K562 (cell line): ENCODE measurements around the gene CHEK2. TPM values are rescaled to one million over a fixed set of nuclear protein-coding genes. Genes with fewer than 3 reads are reported as not detected.

Experiments
- ARID1B ChIP-seq: fragments of 450-650 bp; IDR thresholded peaks from 2 replicates; pipeline ENCODE4 v1.6.1; 2016; ENCODE audit warnings: antibody characterized with exemption, mild to moderate bottlenecking, inconsistent platforms
- DPF2 ChIP-seq: fragments of 450-650 bp; IDR thresholded peaks from 2 replicates; pipeline ENCODE4 v1.6.1; 2016
- FOXK2 ChIP-seq, 2 experiments: fragments of 450-650 bp; IDR thresholded peaks in 1 of 2; conservative IDR thresholded peaks in 1 of 2; 2 replicates each; pipeline ENCODE4 v1.6.1; 2016; ENCODE audit warnings: low read depth in 2 of 2, mild to moderate bottlenecking in 1 of 2
- GTF2B ChIP-seq: IDR thresholded peaks from 2 replicates; pipeline ENCODE4 v1.6.1; 2011; ENCODE audit not compliant: insufficient read length; ENCODE audit errors: extremely low read depth
- MTA2 ChIP-seq: fragments of 450-650 bp; IDR thresholded peaks from 2 replicates; pipeline ENCODE4 v1.6.1; 2016; ENCODE audit warnings: low read depth
- SP2 ChIP-seq: IDR thresholded peaks from 2 replicates; pipeline ENCODE4 v1.6.1; 2011; ENCODE audit warnings: mild to moderate bottlenecking, low read depth, low read length, moderate library complexity; ENCODE audit not compliant: poor library complexity, severe bottlenecking; ENCODE audit errors: extremely low read depth
- TAF15 ChIP-seq: fragments of 200-400 bp; formaldehyde crosslinking; IDR thresholded peaks from 2 replicates; pipeline ENCODE4 v1.6.1; 2017; ENCODE audit warnings: mild to moderate bottlenecking, low read depth, low read length, moderate library complexity
- TSC22D4 ChIP-seq: fragments of 450-650 bp; IDR thresholded peaks from 2 replicates; pipeline ENCODE4 v1.6.1; 2016; ENCODE audit warnings: missing genetic modification characterization, missing biosample characterization, control low read depth
- VEZF1 ChIP-seq: fragments of 200-800 bp; sonication (Bioruptor generic); IDR thresholded peaks from 2 replicates; pipeline ENCODE4 v1.6.1; 2017; ENCODE audit warnings: missing genetic modification characterization, missing compliant biosample characterization
- ZZZ3 ChIP-seq: fragments of 450-650 bp; IDR thresholded peaks from 2 replicates; pipeline ENCODE4 v1.6.1; 2016; ENCODE audit warnings: antibody characterized with exemption, mild to moderate bottlenecking, moderate library complexity
- polyA plus RNA-seq, 8 experiments: library from polyadenylated mRNA; depleted of rRNA in 4 of 8; stranded (reverse) in 5 of 8; unstranded in 3 of 8; fragments of >200 nt; fragmentation: Nextera tagmentation in 2 of 8; fragmentation: Illumina TruSeq in 1 of 8; extraction: Ambion mirVana in 2 of 8; extraction: Trizol in 1 of 8; gene quantifications; 2 replicates each; pipeline versions ENCODE4 v1.2.1 to v1.2.3, GENCODE V29; 2011 to 2014; ENCODE audit warnings: inconsistent platforms in 1 of 8, missing spikeins in 1 of 8
- total RNA-seq, 7 experiments: library from RNA; depleted of rRNA in 6 of 7; stranded (reverse); fragments of >200 nt in 6 of 7; fragmentation: Illumina TruSeq in 2 of 7; extraction: Trizol in 2 of 7; gene quantifications; 2 replicates each; pipeline versions ENCODE4 v1.2.1 to v1.2.3, GENCODE V29; 2011 to 2021; ENCODE audit warnings: low replicate concordance in 1 of 7

The CHEK2 gene
- total and polyA plus RNA-seq, 9 of the 15 experiments (the other 6 are each of a cell fraction or from before 2014, with no cell fraction given), result 28.7 to 102 (median 58.0) TPM

- TF ChIP-seq TSC22D4 (no peak), FOXK2 (conservative IDR thresholded peaks at IDR 0.05 in 1 of 2, IDR thresholded peaks at IDR 0.05 in 1 of 2; ENCODE audit: low read depth in 2 of 2) (no peak), ZZZ3 (no peak), MTA2 (no peak), VEZF1 (CRISPR knock-in tag) (peak; percentile 14; the same call in 1 of the 2 replicates), DPF2 (peak; percentile 55; the same call in 1 of the 2 replicates), ARID1B (peak; percentile 47; the same call in 1 of the 2 replicates), GTF2B (no peak), TAF15 (no peak), SP2 (no peak)
- TF ChIP-seq, all 486 proteins: peak for 24
Measured at GRCh38 chr22:28674121-28674563, 67.5 kb downstream of the CHEK2 start (continued).
